GM12878 (cell line): ENCODE measurements around the gene SMARCB1. TPM values are rescaled to one million over a fixed set of nuclear protein-coding genes. Genes with fewer than 3 reads are reported as not detected.

ENCODE experiments used
- ATAC-seq: fragments of 200-7000 bp; cut with Tn5 transposase; 3 replicates; pipeline ENCODE4 v1.9.1; 2020; ENCODE audit warnings: mild to moderate bottlenecking, moderate library complexity
- BruUV-seq: library from RNA; stranded (reverse); fragments of 400-500 nt; replicated peaks from 2 replicates; lab custom pipeline; 2021; lab: Mats Ljungman, UMichigan
- CTCF ChIA-PET: fragments of 300-600 bp; sonication (Branson Sonifier 250); formaldehyde crosslinking; extraction: SDS; loops from one replicate; lab custom pipeline; 2021; ENCODE audit warnings: inconsistent platforms; lab: Yijun Ruan, JAX
- POLR2A ChIA-PET: fragments of 350-600 bp; formaldehyde crosslinking; extraction: SDS; loops from one replicate; lab custom pipeline; 2021; ENCODE audit warnings: inconsistent platforms; lab: Charles Lee
- RAD21 ChIA-PET: fragments of 300-600 bp; sonication (Branson Sonifier 250); formaldehyde crosslinking; loops from one replicate; lab custom pipeline; 2023; ENCODE audit warnings: antibody characterized with exemption; ENCODE audit not compliant: unreplicated experiment; lab: Charles Lee
- SMC1A ChIA-PET: fragments of 300-600 bp; sonication (Branson Sonifier 250); formaldehyde crosslinking; loops from one replicate; lab custom pipeline; 2023; ENCODE audit not compliant: unreplicated experiment, uncharacterized antibody; lab: Charles Lee
- DNase-seq: peaks from one replicate; pipeline ENCODE4 v3.0.0-alpha.2; 2011; ENCODE audit warnings: low read depth, low spot score
- FAIRE-seq: peaks from 3 replicates; lab custom pipeline; 2011; peaks lifted over from hg19 to GRCh38; lab: Jason Lieb, UNC
- H2AFZ ChIP-seq: 2 replicates; pipeline ENCODE4 v1.6.0; 2011; ENCODE audit warnings: low read depth, low read length, control low read depth; ENCODE audit not compliant: control insufficient read depth
- H3K27ac ChIP-seq: 2 replicates; pipeline ENCODE4 v1.5.1; 2011; ENCODE audit warnings: control low read depth; ENCODE audit not compliant: control insufficient read depth, insufficient read depth
- H3K27me3 ChIP-seq, 2 experiments: replicated peaks in 1 of 2; 2 replicates each; pipeline versions ENCODE4 v1.6.0 to v1.6.1; 2011; ENCODE audit warnings: low read length in 1 of 2; ENCODE audit not compliant: control insufficient read depth in 2 of 2, insufficient read depth in 2 of 2
- H3K36me3 ChIP-seq, 2 experiments: 2 replicates each; pipeline ENCODE4 v1.5.1; 2011; ENCODE audit warnings: low read length in 1 of 2; ENCODE audit not compliant: control insufficient read depth in 2 of 2, insufficient read depth in 2 of 2
- H3K4me1 ChIP-seq: 2 replicates; pipeline ENCODE4 v1.6.1; 2011; ENCODE audit warnings: mild to moderate bottlenecking, low read length, moderate library complexity, mixed read lengths; ENCODE audit not compliant: control insufficient read depth, insufficient read depth
- H3K4me2 ChIP-seq: 2 replicates; pipeline ENCODE4 v1.6.0; 2011; ENCODE audit warnings: control low read depth; ENCODE audit not compliant: control insufficient read depth, insufficient read depth
- H3K4me3 ChIP-seq: fragments of 200-600 bp; sonication (generic); 2 replicates; pipeline ENCODE4 v1.5.1; 2016
- H3K79me2 ChIP-seq: 2 replicates; pipeline ENCODE4 v1.6.0; 2011; ENCODE audit warnings: low read length; ENCODE audit not compliant: control insufficient read depth, insufficient read depth
- H3K9ac ChIP-seq: 2 replicates; pipeline ENCODE4 v1.8.0; 2011; ENCODE audit warnings: low read length, control low read depth, mixed read lengths; ENCODE audit not compliant: control insufficient read depth, insufficient read depth
- H3K9me3 ChIP-seq: replicated peaks from 3 replicates; pipeline ENCODE4 v1.5.1; 2011; ENCODE audit warnings: mild to moderate bottlenecking, low read length; ENCODE audit not compliant: control insufficient read depth, insufficient read depth
- H4K20me1 ChIP-seq: 2 replicates; pipeline ENCODE4 v1.6.0; 2011; ENCODE audit not compliant: control insufficient read depth, insufficient read depth
- FOS ChIP-seq: IDR thresholded peaks from 3 replicates; pipeline ENCODE4 v1.6.1; 2011; ENCODE audit warnings: borderline replicate concordance; ENCODE audit not compliant: insufficient read length; ENCODE audit errors: extremely low read depth
- FOXK2 ChIP-seq: fragments of 450-650 bp; IDR thresholded peaks from 2 replicates; pipeline ENCODE4 v1.6.1; 2017; ENCODE audit warnings: mild to moderate bottlenecking, moderate library complexity
- HDAC6 ChIP-seq: fragments of 200-600 bp; sonication (generic); IDR thresholded peaks from one replicate; pipeline ENCODE4 v1.8.0; 2017; ENCODE audit warnings: antibody characterized with exemption; ENCODE audit not compliant: unreplicated experiment
- HDGF ChIP-seq: fragments of 450-650 bp; IDR thresholded peaks from 2 replicates; pipeline ENCODE4 v1.6.1; 2016; ENCODE audit warnings: antibody characterized with exemption
- IKZF1 ChIP-seq: fragments of 450-650 bp; conservative IDR thresholded peaks from 2 replicates; pipeline ENCODE4 v1.6.1; 2017; ENCODE audit warnings: antibody characterized with exemption, mild to moderate bottlenecking
- IKZF2 ChIP-seq, 2 experiments: fragments of 450-650 bp; IDR thresholded peaks; 2 replicates each; pipeline ENCODE4 v1.6.1; 2017; ENCODE audit warnings: mild to moderate bottlenecking in 2 of 2, moderate library complexity in 2 of 2
- MLLT1 ChIP-seq: fragments of 450-650 bp; IDR thresholded peaks from 2 replicates; pipeline ENCODE4 v1.6.1; 2016; ENCODE audit warnings: mild to moderate bottlenecking
- NBN ChIP-seq: fragments of 450-650 bp; IDR thresholded peaks from 2 replicates; pipeline ENCODE4 v1.6.1; 2016
- NFYB ChIP-seq: IDR thresholded peaks from 2 replicates; pipeline ENCODE4 v1.6.1; 2011; ENCODE audit warnings: low read depth, mild to moderate bottlenecking, low read length, improper control_type of control experiment, moderate library complexity; ENCODE audit not compliant: insufficient read depth
- SIX5 ChIP-seq: IDR thresholded peaks from 2 replicates; pipeline ENCODE4 v1.6.1; 2011; ENCODE audit warnings: mild to moderate bottlenecking, low read depth, low read length, moderate library complexity; ENCODE audit not compliant: severe bottlenecking
- TCF12 ChIP-seq: IDR thresholded peaks from 2 replicates; pipeline ENCODE4 v1.6.1; 2011; ENCODE audit warnings: low read depth, mild to moderate bottlenecking, low read length
- WGBS: methylation state at CpG from one replicate; pipeline ENCODE4 v1.1.6; 2016; ENCODE audit warnings: low lambda C conversion rate; ENCODE audit not compliant: insufficient replicate concordance, insufficient coverage; ENCODE audit errors: missing lambda C conversion rate; 5-methylcytosine and 5-hydroxymethylcytosine counted together
- in situ Hi-C: fragments of 300-500 bp; cut with MboI; formaldehyde crosslinking; loops from 9 replicates; pipeline ENCODE4 v1.14.3; 2018; ENCODE audit warnings: mixed read lengths
- intact Hi-C: fragments of 100-400 bp; cut with micrococcal nuclease; formaldehyde crosslinking; loops from one replicate; pipeline ENCODE4 v1.14.2; 2022; ENCODE audit not compliant: unreplicated experiment
- polyA plus RNA-seq, 11 experiments: library from polyadenylated mRNA; depleted of rRNA in 4 of 11; unstranded in 6 of 11; stranded (reverse) in 5 of 11; fragments of >200 nt; fragmentation: Nextera tagmentation in 4 of 11; fragmentation: Illumina TruSeq in 1 of 11; extraction: Ambion mirVana in 4 of 11; extraction: Trizol in 1 of 11; gene quantifications; 1 replicate in 1 of 11; 2 replicates in 10 of 11; pipeline versions ENCODE4 v1.2.1 to v1.2.3, GENCODE V29; 2011 to 2016; ENCODE audit warnings: inconsistent platforms in 2 of 11, missing spikeins in 2 of 11, low read depth in 1 of 11
- total RNA-seq, 4 experiments: library from RNA; depleted of rRNA in 3 of 4; stranded (reverse); fragments of >200 nt in 3 of 4; fragmentation: Illumina TruSeq in 1 of 4; extraction: Trizol in 1 of 4; gene quantifications; 2 replicates each; pipeline versions ENCODE4 v1.2.1 to v1.2.3, GENCODE V29; 2013 to 2021
- TF ChIP-seq, protein P1 (sequence below): fragments of 450-650 bp; IDR thresholded peaks from 2 replicates; pipeline ENCODE4 v1.6.1; 2017; ENCODE audit warnings: mild to moderate bottlenecking, low read depth, inconsistent platforms; ENCODE audit not compliant: poor library complexity, severe bottlenecking

SMARCB1 gene
- total and polyA plus RNA-seq, 10 of the 15 experiments (the other 5 are each of a cell fraction or from before 2014, with no cell fraction given), result 9.1 to 215 (median 183) TPM

DNA sequence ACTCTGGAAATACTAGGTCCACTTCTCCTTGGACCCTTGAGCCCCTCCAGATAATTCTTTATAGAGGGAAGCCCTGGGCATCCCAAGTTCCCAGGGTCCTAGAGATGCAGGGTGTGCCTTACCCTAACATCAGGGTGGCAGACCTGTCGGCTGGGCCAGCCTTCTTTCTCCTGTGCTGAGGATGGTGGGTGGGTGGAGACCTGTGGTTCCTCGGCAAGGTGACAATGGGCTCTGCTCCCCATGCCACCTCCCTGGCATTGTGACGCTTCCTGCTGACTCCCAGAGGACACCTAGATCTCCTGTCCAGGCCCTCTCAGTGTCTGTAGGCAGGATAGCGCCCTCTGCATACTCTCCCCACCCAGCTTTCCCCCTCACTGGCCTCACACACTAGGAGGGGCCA, 55.8 kb downstream of the SMARCB1 start (continued):
- TF ChIP-seq HDAC6 (no peak), TCF12 (no peak), FOXK2 (no peak), NFYB (no peak), FOS (no peak), MLLT1 (no peak), SIX5 (no peak)

GRCh38 chr22:23844739-23845202, 58.0 kb downstream of the SMARCB1 start:
- 68% methylated on average over 8 of the region's 8 CpGs for WGBS
- Histone ChIP-seq H3K9ac (no peak overlapping the region), H3K4me2 (peak overlapping the region; percentile 60), H3K4me1 (peaks cover 62% of the 10 kb centered on the region), H3K4me3 (peak overlapping the region; percentile 43; the same call in 1 of the 2 replicates), H3K27ac (peak overlapping the region; percentile 28), H3K9me3 (no peaks in the 10 kb centered on the region)
- POLR2A ChIA-PET, result interaction anchor here (0.6 to 4.2 kb wide), 9 partner anchors 8 to 128 kb away, joined by 3 to 21 read pairs (median 6); partner anchors contain the start of genes MIF and SLC2A11
- ATAC-seq (peak; percentile 10), DNase-seq (no peak)
- TF ChIP-seq IKZF1, result peak; percentile 36; the same call in 1 of the 2 replicates
- TF ChIP-seq, protein P1, sequence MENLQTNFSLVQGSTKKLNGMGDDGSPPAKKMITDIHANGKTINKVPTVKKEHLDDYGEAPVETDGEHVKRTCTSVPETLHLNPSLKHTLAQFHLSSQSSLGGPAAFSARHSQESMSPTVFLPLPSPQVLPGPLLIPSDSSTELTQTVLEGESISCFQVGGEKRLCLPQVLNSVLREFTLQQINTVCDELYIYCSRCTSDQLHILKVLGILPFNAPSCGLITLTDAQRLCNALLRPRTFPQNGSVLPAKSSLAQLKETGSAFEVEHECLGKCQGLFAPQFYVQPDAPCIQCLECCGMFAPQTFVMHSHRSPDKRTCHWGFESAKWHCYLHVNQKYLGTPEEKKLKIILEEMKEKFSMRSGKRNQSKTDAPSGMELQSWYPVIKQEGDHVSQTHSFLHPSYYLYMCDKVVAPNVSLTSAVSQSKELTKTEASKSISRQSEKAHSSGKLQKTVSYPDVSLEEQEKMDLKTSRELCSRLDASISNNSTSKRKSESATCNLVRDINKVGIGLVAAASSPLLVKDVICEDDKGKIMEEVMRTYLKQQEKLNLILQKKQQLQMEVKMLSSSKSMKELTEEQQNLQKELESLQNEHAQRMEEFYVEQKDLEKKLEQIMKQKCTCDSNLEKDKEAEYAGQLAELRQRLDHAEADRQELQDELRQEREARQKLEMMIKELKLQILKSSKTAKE, result no peak
- peak in 1 of 2 experiments; percentile 30; a peak in 2 of 4 replicates for TF ChIP-seq IKZF2 (IDR thresholded peaks at IDR 0.05)
- 0 out of 2 replicates have a peak, but pooled peaks have one; percentile 37 for TF ChIP-seq NBN
- TF ChIP-seq HDGF, result peak; percentile 98
- TF ChIP-seq, all 136 proteins: peak for 4
- Histone ChIP-seq H3K36me3 (no peaks in the 10 kb centered on the region), H4K20me1 (no peaks in the 10 kb centered on the region), H3K27me3 (no peaks in the 10 kb centered on the region), H2AFZ (no peak overlapping the region), H3K79me2 (no peaks in the 10 kb centered on the region)
- in situ Hi-C loops (loop anchor here (5.0 kb wide), 2 partner anchors 217 to 297 kb away; no protein-coding TSS in a partner anchor), intact Hi-C loops (loop anchor here (5.0 kb wide), 1 partner anchor 217 kb away; no protein-coding TSS in a partner anchor)
- SMC1A ChIA-PET, result interaction anchor here (1.0 to 3.4 kb wide), 8 partner anchors 12 to 80 kb away, joined by 3 to 40 read pairs (median 3); partner anchors contain the start of genes CHCHD10, MIF, MMP11 and SLC2A11
- CTCF ChIA-PET, result interaction anchor here (0.5 to 9.7 kb wide), 12 partner anchors 12 to 1320 kb away, joined by 3 to 197 read pairs (median 5); partner anchors contain the start of genes CHCHD10, MIF and SLC2A11
- FAIRE-seq, result no peak
- BruUV-seq, result no TSS peak
- RAD21 ChIA-PET, result interaction anchor here (1.1 to 5.1 kb wide), 8 partner anchors 13 to 107 kb away, joined by 3 to 38 read pairs (median 10); partner anchors contain the start of genes CHCHD10, MIF and SLC2A11
